LoVo (cell line): ENCODE data around the gene UNC93B1.
"Not testable (repeated sequence)": the region's sequence is repeated elsewhere in the genome, so short reads cannot be mapped to it uniquely, and the experiment has no call there.

ENCODE experiments used
- DNase-seq: peaks from one replicate; pipeline ENCODE4 v3.0.0-alpha.2; 2016; ENCODE audit warnings: low spot score

The UNC93B1 gene

DNA sequence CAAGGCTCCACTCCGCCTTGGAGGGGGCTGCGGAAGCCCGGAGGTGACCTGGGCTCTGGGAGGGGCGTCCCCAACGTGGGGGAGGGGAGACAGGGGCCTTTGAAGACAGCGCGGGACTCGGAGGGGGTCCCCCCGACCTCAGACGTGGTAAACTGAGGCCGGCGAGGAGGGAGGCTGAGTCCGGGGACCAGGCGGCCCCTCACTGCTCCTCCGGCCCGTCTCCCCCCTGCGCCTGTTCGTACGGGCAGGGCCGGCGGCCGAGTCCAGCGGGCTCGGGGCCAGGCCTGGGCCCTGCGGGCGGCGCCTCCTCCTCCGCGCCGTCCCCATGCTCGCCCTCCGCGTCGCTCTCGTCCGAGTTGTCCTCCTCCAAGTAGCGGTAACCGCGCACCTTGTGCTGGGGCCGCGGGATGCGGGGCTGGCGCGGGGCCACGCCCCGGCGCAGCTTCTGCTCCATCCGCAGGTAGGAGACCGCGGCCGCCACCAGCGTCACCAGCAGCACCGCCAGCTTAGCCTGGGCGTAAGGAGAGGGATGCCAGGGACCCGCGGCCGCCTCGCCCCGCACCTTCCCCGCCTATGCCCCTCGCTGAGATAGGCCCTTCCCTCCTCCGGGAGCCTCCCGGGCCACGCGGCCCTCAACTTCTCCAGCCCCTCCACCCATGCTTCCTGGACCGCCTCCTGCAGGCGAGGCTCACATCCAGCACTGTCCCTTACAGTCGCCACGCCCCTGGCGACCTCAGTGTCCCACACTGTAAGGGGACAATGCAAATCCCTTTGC lies 12.4 kb downstream of the UNC93B1 start:
- not testable (repeated sequence) for DNase-seq

DNA sequence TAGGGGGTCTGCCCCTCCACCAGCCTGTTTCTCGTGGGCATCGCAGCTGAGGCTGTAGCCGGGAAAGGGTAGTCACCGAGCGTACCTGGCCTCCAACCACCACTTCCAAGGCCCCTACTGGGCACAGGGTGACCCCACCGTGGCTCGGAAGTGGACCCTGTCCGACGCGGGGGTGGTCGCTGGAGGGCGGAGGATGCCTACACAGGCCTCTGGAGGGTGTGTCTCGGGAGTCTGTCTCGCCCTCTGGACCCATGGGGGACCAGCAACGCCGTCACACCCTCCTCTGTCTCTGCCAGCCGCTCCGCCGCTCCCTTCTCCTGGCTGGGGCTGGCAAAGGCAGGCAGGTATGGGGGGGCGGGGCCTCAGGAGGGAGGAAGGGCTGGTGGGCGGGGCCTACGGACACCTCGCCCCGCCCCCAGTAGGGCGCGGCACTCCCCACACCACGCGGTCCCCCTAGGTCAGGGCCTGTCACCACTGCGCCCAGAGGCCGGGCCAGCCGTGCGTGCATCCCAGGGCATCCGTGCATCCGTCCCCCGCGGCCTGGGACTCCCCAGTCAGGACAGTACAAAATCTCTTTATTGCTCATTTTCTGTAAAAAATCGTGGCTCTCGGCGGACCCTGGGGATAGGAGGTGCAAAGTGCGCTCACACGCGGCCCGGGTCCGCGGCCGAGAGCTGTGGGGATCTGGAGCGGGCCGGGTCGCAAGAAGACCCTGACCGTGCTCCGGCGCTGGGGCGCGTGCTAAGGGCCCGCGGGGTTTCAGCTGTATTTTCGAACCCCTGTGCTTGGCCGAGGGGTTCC lies 13.2 kb downstream of the UNC93B1 start:
- DNase-seq = not testable (repeated sequence)

DNA sequence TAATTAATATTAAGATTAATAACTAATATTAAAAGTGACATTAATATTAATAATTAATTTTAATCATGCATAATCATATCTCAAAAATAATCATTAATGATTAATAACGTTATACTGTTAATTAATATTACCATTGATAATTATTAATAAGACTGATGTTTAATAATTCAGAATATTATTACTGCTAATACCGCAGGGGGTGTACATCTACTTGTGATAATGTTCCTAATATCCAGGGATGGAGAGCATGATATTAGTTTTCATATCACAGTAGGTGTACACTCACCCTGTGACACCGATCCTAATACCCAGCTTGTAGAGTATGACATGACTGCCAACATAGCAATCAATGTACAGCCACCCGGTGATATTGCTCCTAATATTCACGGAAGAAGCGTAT lies 18.6 kb downstream of the UNC93B1 start:
- not testable (repeated sequence) for DNase-seq

DNA sequence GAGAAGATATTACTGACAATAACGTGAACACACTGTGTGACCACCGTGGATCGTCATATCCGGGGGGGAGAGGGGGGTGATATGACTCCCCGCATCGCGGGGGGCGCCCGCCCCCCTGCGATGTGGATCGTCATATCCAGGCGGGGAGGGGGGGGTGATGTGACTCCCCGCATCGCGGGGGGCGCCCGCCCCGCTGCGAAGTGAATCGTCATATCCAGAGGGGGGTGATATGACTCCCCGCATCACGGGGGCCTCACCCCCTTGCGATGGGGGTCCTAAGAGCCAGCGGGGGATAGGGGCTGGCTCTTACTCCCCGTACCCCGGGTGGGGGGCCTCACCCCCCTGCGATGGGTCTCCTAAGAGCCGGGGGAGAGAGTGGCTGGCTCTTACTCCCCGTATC lies 19.9 kb downstream of the UNC93B1 start:
- no peak for DNase-seq

DNA sequence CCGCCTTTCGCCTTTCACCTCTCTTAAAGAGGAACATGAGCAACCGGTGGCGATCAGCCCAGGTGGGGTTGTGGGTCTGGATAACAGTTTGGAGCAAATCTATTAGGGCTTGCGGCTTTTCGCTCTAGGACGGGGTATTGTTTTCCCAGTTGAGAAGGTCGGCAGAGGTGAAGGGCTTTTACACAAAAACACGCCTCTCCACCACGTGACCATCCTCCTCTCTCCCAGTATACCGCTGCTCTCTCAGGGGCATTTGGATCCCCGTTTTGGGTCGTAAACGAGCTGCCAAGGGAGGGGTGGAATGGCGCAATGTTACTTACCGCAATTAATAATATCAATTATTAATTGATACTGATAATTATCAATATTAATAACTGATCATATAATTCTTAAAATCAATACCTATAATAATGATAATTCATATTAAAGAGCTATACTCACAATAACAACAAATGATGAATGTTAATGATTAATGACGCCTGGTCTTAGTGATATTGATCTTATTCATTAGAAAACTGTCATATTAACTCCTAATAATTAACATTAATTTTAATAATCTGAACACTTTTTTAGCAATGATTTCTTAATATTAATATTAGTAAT lies 21.5 kb downstream of the UNC93B1 start:
- DNase-seq = not testable (repeated sequence)

DNA sequence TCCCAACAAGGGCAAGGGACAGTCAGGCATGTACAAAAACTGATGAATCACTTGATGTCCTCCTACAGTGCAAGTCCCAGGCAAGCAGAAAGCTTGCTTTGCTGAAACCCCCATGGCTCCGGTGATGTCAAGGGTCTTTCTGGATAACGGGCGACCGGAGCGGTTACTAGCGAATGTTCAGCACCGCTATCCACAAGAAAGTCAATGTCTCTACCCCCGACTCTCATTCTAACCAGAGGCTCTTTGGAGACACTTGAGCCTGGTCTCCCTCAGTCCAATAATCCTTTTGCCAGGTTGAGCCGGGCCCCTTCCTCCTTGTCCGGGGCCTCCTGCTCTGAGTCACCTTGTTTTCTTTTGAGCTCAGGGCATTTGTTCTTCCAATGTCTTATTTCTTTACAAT lies 22.7 kb downstream of the UNC93B1 start:
- not testable (repeated sequence) for DNase-seq

DNA sequence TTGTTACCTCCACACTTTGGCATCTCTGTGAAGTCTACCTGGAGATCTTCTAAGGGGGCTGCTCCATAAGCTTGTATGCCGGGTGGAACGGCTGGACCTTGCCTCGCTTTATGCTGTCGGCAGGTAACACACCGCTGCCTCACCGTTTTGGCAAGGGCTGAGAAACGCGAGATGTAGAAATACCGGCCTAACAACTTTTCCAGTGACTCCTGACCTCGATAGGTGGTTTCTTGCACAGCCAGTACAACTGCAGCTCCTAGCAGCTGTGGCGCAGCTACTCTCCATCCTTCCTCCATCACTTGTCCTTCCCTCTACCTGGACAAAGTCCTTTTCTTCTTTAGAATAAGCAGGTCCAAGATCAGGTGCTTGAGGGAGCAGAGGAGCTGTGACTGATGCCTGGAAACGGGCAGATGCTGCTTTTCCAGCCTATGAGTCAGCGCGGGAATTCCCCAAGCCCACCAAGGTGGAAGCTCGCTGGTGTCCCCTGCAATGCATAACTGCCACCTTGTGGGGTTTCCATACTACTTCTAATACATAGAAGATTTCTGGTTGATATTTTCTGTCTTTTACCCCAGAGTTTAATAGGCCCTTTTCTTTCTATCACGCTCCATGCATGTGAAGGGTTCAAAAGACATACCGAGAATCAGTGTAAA lies 25.0 kb downstream of the UNC93B1 start:
- peak; percentile 50 for DNase-seq

DNA sequence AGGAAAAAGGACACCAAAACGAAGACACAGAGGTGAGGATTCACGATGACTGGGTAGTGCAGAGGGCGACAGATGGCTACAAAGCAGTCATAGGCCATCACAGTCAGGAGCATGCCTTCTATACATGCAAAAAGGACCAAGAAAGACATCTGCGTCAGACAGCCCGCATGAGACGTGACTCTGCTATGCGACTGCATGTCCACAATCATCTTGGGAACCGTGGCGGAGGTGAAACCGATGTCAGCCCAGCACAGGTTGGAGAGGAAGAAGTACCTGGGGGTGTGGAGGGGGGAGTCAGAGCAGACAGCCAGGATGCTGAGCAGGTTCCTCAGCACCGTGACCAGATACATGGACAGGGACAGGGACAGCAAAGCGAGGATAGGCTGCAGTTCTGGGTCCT lies 29.2 kb downstream of the UNC93B1 start:
- not testable (repeated sequence) for DNase-seq

DNA sequence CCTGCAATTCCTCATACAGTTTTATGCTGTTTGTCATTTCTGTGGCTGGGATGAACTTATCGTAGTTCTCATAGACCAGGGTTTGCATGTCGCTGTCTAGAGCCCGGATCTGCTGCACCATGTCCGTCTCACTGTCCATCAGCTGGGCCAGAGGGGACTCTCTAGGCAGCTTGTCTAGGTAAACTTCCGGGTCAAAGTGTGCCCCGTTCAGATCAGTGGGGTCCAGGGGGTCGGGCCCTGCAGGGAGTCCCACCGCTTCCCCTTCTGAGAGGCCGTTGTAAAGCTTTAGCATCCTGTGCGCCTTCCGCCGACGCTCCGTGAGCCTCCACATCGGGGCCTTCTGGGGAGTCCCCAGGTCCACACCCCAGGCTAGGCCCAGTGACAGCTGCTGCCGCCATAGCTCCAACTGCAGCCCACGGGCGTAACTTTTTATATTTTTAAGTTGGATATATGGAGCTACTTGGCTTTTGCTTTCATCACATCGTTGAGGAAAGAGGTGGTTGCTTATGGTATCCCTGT lies 38.0 kb downstream of the UNC93B1 start:
- not testable (repeated sequence) for DNase-seq

DNA sequence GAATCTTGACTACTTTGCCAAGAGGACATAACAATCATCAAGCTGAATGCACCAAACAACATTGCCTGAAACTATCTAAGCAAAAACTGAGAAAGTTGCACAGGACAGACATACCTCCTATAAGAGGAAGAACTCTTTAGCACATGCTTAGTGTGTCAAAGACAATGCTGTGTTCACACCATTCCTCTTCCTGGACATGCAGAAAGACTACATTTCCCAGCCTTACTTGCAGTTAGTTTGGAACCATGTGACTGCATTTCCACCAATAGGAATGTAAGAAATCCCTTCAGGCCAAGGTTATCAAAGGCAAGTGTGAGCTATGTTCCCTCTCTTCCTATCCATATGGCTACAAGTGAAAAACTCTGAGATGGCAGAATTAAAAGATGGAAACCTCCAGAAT lies 39.2 kb downstream of the UNC93B1 start:
- not testable (repeated sequence) for DNase-seq

DNA sequence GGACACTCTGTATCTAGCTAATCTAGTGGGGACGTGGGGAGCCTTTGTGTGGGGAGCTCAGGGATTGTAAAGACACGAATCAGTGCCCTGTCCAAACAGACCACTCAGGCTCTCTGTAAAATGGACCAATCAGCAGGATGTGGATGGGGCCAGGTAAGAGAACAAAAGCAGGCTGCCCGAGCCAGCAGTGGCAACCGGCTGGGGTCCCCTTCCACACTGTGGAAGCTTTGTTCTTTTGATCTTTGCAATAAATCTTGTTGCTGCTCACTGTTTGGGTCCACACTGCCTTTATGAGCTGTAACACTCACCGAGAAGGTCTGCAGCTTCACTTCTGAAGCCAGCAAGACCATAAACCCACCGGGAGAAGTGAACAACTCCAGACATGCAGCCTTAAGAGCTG lies 40.0 kb downstream of the UNC93B1 start:
- not testable (repeated sequence) for DNase-seq

DNA sequence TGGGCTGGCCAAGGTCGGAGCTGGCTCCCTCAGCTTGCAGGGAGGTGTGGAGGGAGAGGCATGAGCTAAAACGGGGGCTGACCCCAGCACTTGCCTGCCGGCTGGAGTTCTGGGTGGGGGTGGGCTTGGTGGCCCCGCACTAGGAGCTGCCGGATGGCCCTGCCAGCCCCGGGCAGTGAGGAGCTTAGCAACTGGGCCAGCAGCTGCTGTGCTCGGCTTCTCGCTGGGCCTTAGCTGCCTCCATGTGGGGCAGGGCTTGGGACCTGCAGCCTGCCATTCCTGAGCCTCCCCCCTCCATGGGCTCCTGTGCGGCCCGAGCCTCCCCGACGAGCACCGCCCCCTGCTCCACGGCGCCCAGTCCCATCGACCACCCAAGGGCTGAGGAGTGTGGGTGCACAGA lies 40.7 kb downstream of the UNC93B1 start:
- not testable (repeated sequence) for DNase-seq

DNA sequence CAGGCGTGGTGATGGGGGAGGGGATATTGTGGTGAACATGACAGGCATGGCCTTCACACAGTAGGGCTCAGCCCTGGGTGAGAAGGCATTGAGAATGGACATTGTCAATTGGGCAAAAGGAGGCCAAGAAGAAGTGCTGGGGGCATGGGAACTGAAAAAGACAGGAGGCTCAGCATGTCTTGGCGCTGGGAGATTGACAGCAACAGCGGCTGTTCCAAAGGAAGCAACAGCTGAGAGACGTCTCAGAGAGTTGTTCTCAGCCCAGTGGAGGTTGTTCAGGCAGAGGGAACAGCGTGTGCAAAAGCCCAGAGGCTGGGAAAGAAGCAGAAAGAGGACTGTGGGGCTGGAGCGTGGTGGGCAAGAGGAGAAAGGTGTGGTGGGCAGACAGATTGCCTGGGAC lies 47.7 kb downstream of the UNC93B1 start:
- not testable (repeated sequence) for DNase-seq

DNA sequence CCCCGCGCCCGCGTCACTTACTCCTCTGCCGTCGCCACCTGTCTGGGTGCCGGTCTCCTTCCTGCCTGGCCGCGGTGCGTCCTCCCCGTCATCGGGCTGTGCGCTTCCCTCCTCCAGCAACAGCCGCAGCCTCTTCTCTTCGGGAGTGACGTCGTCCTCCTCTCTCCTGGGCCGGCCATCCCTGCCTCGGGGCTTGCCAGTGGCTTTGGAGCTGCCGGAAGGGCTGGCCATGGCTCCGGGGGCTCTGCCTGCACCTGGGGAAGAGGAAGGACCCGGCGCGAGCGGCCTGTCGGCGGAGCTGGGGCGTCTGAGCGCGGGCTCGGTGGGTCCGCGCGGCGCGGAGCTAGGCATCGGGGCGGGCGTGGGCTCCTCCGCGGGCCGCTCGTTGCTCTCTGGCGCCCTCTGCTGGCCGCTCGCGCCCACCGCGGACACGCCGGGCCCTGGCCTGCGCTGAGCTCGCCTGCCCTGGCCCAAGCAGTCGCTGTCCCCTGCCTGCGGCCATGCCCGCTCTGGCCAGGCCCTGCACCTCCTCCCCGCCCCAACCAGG lies 48.4 kb downstream of the UNC93B1 start:
- peak; percentile 70 for DNase-seq

DNA sequence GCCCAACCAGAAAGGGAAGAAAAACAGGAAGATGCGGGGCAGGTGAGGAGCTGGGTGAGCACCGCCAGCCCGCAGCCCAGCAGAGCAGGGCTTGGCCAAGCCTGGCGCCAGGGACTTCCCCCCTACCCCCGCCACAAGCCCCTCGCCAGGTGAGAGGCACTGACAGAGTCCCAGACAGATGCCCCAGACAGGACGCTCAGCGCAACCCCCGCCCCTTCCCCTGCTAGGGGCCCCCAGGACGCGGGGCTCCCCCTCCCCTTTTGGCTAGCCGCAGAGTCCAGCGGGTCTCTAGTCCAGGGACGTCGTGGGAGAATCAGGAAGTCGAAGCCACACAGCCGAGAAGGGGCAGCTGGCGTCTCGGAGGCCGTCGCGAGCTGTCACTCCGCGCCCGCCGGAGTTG lies 48.9 kb downstream of the UNC93B1 start:
- DNase-seq = not testable (repeated sequence)

DNA sequence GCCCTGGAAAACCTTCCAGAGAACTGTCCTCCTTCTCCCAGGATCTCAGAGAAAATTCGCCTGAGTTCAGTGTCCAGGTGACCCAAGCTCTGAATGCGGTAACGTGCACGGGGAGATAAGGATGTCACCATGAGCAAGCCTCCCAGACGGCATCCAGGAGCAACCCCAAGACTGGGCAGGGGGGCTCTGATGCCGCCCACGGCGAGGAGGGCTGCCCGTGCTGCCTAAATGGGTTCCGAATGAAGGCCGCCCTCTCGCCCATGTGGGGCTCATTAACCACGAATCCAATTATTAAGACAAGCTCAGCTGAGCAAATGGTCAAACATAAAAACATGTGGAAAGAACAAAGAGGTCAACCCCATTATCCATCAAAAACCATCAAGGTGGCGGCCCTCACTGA lies 49.6 kb downstream of the UNC93B1 start:
- DNase-seq = not testable (repeated sequence)

DNA sequence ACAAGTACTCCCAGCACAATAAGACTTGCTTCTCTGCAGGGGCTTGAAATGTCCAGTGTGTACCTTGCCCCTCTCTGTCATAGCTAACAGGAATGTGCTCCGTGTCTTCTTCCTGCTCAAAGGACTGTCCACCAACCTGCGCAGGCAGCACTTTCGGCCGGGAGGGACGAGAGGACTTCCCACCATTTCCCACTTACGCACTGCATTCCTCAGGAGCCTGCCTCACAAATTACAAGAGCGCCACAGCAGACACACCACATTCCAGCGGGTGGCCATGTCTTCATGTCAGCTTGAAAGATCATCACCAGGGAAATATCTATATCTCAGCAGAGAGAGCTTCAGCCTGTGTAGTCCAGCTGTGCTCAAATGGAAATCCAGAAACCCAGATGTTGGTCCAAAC lies 53.2 kb downstream of the UNC93B1 start:
- DNase-seq = not testable (repeated sequence)

DNA sequence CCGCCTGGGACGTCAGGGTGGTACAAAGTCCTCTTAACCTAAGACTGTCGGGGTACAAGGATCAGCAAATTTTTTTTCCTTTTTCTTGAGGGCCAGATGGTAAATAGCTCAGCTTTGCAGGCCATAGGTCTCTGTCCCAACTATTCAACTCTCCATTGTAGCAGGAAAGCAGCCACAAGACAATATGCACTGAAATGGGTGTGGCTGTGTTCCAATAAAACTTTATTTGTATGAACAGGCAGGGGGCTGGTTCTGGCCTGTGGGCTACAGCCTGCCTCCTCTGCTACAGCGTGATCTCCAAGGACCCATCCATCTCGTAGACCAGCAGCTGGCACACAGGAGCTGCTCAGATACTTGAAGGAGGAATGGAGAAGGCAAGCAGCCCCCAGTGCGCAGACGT lies 56.1 kb downstream of the UNC93B1 start:
- DNase-seq = not testable (repeated sequence)

DNA sequence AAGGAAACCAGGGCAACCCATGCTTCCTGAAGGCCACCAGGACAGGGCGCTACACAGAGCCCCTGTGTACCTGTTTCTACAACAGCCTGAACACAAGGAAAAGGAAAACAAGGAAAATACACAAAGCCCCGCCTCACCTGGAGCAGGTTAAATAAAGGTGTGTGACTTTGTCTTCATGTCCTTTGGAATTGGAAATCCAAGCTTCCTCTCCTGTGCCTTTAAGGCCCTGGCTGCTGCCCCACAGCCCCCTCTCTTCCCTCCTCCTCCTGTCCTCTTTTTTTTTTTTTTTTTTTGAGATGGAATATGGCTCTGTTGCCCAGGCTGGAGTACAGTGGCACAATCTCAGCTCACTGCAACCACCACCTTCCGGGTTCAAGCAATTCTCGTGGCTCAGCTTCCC lies 57.5 kb downstream of the UNC93B1 start:
- DNase-seq = not testable (repeated sequence)

DNA sequence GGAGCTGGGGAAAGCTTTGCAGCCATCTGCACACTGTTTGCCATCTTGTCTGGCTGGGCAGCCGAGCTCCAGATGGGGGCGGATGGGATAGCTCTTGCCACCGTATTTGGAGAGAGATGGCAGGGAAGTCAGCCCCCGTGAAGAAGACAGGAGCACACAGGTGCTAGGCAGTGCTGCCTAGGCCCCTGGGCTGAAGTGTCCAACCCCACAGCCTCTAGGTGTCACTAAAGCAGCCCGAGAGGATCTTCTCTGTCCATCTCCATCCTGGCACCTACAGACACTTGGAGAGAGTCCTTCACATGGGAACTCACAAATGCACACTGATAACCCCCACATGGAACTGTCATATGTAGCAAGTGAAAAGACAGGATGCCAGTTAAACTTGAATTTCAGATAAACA lies 60.5 kb downstream of the UNC93B1 start:
- not testable (repeated sequence) for DNase-seq
